NB4 (cell line): ENCODE data around the gene LGALS7.
"Not testable (repeated sequence)": the region's sequence is repeated elsewhere in the genome, so short reads cannot be mapped to it uniquely, and the experiment has no call there.

Experiments used
- DNase-seq: peaks from one replicate; pipeline ENCODE4 v3.0.0; 2010; ENCODE audit warnings: low read depth
- H3K4me3 ChIP-seq: one replicate; pipeline ENCODE4 v1.5.1; 2011; ENCODE audit warnings: mild to moderate bottlenecking, low read depth, low read length, moderate library complexity
- CTCF ChIP-seq: IDR thresholded peaks from one replicate; pipeline ENCODE4 v1.5.1; 2012; ENCODE audit warnings: low read depth, low read length
- MAX ChIP-seq: IDR thresholded peaks from 2 replicates; pipeline ENCODE4 v1.6.1; 2011; ENCODE audit warnings: low read depth, low read length
- MYC ChIP-seq: IDR thresholded peaks from 2 replicates; pipeline ENCODE4 v1.6.1; 2011; ENCODE audit warnings: low read depth, low read length
- POLR2A ChIP-seq: IDR thresholded peaks from 2 replicates; pipeline ENCODE4 v1.6.1; 2011; ENCODE audit warnings: mild to moderate bottlenecking; ENCODE audit not compliant: insufficient read length; ENCODE audit errors: extremely low read depth

The LGALS7 gene

GRCh38 chr19:38813323-38813722 lies 40.0 kb upstream of the LGALS7 start:
- no peak for DNase-seq
- TF ChIP-seq MAX: no peak
- TF ChIP-seq MYC: no peak
- no peak for TF ChIP-seq CTCF
- no peak for TF ChIP-seq POLR2A
- H3K4me3 ChIP-seq: no peak overlapping the region

- H3K4me3 ChIP-seq: no peak within 1 kb of the TSS
- DNase-seq: no peak
- TF ChIP-seq CTCF (no peak), MYC (no peak), POLR2A (no peak), MAX (no peak)
Measured at GRCh38 chr19:38812841-38813320, 39.6 kb upstream of the LGALS7 start, which contains the start of gene LGALS4. Gene LGALS4 (minus strand): TSS chr19:38812945. CDS start chr19:38812886, 59 bp downstream.

GRCh38 chr19:38812009-38812840 lies 38.9 kb upstream of the LGALS7 start:
- TF ChIP-seq MYC (no peak), CTCF (no peak), MAX (no peak), POLR2A (no peak)
- H3K4me3 ChIP-seq: no peak overlapping the region
- no peak for DNase-seq

- no peak for TF ChIP-seq MAX
- TF ChIP-seq CTCF: no peak
- no peak for TF ChIP-seq POLR2A
- no peak for TF ChIP-seq MYC
- DNase-seq: no peak
- H3K4me3 ChIP-seq: no peak overlapping the region
Measured at GRCh38 chr19:38809592-38810252, 36.4 kb upstream of the LGALS7 start.

- TF ChIP-seq MYC: no peak
- TF ChIP-seq POLR2A: no peak
- TF ChIP-seq CTCF: no peak
- no peak for TF ChIP-seq MAX
- no peak overlapping the region for H3K4me3 ChIP-seq
- DNase-seq: no peak
Measured at GRCh38 chr19:38808741-38809140, 35.4 kb upstream of the LGALS7 start.

GRCh38 chr19:38807374-38808098 lies 34.2 kb upstream of the LGALS7 start:
- DNase-seq: not testable (repeated sequence)

More at GRCh38 chr19:38807374-38808098, 34.2 kb upstream of the LGALS7 start:
- H3K4me3 ChIP-seq: not testable (repeated sequence)
